Muscle of arm (tissue), 12 donors: ENCODE data around the gene C1R. TPM values are rescaled to one million over a fixed set of nuclear protein-coding genes. Genes with fewer than 3 reads are reported as not detected.
"Not testable (repeated sequence)": the region's sequence is repeated elsewhere in the genome, so short reads cannot be mapped to it uniquely, and the experiment has no call there.

Experiments
- DNase-seq: peaks from one replicate; pipeline ENCODE4 v3.0.0-alpha.2; 2013
- polyA plus RNA-seq, 12 donors: library from polyadenylated mRNA; unstranded; fragments of 120-200 nt; gene quantifications; one replicate each; pipeline ENCODE4 v1.2.1, GENCODE V29; 2013; ENCODE audit not compliant: insufficient read length in 12 of 12

Gene C1R
- polyA plus RNA-seq, 12 donors = 71.8 to 139 (median 79.7) TPM; not detected in 1

DNA sequence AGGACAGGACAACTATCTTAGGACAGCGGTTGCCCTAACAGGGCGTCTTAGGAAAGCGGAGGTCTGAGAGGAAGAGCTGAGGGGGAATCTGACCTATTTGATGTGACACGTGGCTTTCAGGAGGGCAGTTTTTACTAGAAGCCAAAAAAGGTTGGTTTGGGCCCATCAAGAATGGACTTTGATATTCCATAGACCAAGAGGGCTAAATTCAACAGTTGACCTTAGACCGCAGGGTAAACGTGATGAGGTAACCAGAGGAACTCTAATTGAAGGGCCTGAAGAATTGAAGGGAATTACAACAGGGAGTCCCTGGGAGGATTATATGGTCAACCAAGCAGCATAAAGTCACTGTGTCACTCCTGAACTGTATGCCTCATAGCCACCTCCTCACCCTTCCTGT lies 20.2 kb downstream of the C1R start:
- DNase-seq = no peak

DNA sequence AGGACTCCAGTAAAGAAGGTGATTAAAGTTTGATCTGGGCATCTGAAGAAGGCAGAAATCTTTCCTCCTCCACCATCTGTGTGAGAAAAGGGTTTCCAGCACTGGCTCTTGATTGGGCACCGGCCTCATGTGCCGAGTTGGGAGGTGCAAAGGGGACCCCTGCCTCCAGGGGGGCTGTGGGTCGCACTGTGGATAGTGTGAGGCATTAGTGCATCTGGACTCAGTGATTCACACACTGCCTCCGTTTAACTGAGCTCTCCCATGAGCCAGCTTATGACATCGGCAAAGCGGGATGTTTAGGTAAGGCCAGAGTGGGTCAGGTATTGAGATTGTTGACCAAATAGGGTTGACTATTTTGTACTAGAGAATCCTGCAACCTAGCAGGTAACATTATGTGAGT lies 22.9 kb downstream of the C1R start:
- no peak for DNase-seq

DNA sequence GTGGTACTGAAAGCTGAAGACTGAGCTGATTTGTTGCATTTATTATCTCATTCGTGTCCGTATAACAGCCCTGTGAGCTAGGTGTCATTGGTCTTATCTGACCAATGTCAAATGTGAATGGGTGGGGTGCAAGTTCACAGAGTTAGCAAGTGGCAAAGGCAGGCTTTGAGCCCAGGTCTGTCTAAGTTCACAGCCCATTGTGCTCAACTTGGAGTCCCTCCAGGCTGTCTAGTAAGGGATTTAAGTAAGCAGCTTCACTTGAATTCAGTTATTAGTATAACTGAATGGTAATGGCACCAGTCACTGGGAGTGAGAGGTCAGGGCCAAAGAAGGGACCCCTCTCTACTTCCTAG lies 23.3 kb downstream of the C1R start:
- no peak for DNase-seq

DNA sequence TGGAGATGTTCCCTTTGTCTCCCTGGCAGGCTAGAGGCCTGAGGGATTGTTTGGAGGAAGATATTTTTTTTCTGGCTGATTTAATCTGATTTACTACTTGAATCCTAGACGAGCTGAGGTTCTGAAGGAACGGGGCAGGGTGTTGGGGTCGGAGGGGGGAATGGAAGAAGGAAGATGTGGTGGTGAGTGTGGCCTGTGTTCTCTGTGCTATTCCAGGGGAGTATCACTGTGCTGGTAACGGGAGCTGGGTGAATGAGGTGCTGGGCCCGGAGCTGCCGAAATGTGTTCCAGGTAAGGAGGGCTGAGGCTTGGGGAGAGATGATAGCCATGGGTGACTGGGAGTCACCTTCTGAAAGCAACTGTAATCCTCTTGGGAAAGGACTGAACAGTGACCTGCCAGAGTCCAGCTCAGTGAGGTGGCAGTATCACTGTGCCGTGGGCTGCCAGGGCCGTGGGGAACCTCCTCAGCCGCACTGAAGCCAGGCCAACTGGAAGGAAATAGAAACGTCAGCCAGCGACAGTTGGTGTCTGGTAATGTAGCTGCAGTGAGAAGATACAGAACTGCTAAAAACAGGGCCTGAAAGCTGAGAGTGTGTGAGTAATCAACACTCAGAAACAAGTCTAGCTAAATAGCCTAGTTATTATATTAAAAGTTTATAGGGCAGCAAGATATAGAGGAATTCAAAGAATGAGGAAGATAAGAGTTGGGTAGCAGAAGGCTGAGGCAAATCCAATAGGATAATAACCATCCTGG lies 23.8 kb downstream of the C1R start:
- no peak for DNase-seq

DNA sequence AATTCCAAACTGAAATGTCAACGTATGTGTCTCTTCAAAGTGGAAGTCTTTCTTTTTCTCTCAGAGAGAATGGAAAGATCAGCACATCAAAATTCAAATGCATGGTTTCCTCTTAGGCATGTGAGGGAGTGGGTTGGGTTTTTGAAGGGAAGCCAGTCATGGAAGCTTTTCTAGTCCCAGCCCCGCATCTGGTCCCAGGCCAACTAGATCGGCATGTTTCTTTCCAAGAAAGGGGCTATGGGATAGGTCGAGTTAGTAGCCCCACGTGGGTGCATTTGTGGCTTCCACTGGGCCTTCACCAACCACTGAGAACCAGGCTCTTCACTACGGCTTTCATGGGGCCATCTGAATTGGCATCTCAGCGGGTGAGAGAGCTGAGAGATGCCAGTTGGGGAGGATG lies 25.1 kb downstream of the C1R start:
- no peak for DNase-seq

GRCh38 chr12:7066596-7066995 lies 25.6 kb downstream of the C1R start:
- no peak for DNase-seq

GRCh38 chr12:7065073-7065623 lies 27.1 kb downstream of the C1R start:
- no peak for DNase-seq

DNA sequence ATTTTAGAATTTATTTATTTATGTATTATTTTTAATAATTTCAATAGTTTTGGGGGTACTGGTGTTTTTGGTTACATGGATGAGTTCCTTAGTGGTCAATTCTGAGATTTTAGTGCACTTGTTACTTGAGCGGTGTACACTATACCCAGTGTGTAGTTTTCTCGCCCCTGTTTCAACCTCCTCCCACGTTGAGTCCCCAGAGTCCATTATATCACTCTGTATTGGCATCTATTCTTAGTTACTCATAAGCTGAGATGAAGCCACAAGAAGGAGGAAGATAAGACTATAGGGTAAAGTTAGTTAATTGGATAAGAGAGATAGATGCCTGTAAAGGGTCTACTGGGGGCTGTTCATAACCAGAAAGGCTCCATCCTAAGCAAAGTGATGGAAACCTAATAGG lies 27.7 kb downstream of the C1R start:
- DNase-seq = no peak

- DNase-seq = no peak
These were observed 30.6 kb downstream of the C1R start for GRCh38 chr12:7061596-7061995.

GRCh38 chr12:7061138-7061537 lies 31.1 kb downstream of the C1R start:
- DNase-seq = no peak

- peak; percentile 92 for DNase-seq
These were observed 31.8 kb downstream of the C1R start, which contains the start of gene C1S for GRCh38 chr12:7060353-7060954. C1S (plus strand) TSS chr12:7060718; CDS start chr12:7061913, 1,195 bp downstream.

DNA sequence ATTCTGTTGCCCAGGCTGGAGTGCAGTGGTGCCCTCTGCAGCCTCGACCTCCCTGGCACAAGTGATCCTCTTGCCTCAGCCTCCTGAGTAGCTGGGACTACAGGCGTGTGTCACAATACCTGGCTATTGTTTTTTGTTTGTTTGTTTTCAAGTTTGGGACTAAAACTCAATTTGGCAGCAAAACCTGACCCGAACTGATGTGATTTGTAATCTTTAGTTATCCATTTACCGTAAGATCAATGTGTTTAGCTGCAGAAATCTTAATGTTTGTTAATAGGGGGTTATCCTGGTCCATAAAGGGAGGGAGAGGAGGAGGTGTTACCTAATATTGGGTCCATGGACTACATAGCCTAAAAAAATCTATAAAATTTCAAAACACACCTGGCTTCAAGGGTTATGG lies 32.5 kb downstream of the C1R start:
- DNase-seq = no peak

- no peak for DNase-seq
These were observed 33.3 kb downstream of the C1R start for GRCh38 chr12:7058850-7059395.

DNA sequence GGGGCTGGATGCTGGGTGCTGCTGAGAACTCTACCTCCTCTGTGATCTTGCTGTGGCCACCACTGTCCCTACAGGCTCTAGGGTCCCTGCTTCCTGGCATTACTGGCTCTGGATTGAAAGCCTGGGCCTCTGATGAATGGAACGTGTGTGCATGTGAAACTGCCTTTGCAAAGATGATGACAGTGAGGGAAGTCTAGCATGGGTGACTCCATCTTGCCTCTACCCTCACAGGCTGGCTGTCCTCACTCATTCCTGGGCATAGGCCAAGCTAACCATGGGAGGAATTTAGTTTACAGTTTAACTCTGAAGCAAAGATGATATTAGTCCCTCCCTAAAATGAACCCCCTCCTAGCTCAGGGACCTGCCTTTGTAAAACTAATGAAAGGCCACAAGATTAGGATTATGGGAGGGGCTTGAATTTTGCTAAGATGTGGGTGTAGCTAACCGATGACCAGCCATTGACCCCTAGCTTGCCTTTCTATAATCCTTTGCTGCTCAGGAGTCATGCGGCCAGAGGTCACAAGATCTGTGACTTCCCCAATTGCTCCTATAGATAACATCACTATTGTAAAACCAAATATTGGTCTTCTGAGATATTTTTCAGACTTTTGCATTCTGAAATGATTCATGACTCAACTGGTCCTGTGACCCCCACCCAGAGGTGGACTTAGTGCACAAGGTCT lies 33.9 kb downstream of the C1R start:
- DNase-seq = no peak

GRCh38 chr12:7055736-7056135 lies 36.5 kb downstream of the C1R start:
- DNase-seq = not testable (repeated sequence)

GRCh38 chr12:7054925-7055324 lies 37.3 kb downstream of the C1R start:
- DNase-seq = no peak

DNA sequence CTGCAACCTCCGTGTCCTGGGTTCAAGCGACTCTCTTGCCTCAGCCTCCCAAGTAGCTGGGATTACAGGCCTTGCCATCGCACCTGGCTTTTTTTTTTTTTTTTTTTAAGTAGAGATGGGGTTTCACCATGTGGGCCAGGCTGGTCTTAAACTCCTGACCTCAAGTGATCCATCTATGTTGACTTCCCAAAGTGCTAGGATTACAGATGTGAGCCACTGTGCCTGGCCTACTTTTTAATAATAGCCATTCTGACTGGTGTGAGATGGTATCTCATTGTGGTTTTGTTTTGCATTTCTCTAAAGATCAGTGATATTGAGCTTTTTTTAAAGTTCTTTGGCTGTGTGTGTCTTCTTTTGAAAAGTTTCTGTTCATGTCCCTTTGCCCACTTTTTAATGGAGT lies 42.3 kb downstream of the C1R start:
- DNase-seq = not testable (repeated sequence)

DNA sequence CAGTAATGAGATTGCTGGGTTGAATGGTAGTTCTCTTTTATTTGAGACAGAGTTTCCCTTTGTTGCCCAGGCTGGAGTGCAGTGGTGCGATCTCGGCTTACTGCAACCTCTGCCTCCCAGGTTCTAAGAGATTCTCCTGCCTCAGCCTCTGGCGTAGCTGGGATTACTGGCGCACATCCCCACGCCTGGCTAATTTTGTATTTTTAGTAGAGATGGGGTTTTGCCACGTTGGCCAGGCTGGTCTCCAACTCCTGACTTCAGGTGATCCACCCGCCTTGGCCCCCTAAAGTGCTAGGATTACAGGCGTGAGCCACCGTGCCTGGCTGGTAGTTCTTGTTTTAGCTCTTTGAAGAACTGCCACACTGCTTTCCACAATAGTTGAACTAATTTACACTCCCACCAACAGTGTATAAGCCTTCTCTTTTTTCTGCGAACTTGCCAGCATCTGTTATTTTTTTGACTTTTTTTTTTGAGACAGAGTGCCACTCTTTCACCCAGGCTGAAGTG lies 42.7 kb downstream of the C1R start:
- not testable (repeated sequence) for DNase-seq

- DNase-seq = no peak
These were observed 44.9 kb downstream of the C1R start for GRCh38 chr12:7047306-7047705.

DNA sequence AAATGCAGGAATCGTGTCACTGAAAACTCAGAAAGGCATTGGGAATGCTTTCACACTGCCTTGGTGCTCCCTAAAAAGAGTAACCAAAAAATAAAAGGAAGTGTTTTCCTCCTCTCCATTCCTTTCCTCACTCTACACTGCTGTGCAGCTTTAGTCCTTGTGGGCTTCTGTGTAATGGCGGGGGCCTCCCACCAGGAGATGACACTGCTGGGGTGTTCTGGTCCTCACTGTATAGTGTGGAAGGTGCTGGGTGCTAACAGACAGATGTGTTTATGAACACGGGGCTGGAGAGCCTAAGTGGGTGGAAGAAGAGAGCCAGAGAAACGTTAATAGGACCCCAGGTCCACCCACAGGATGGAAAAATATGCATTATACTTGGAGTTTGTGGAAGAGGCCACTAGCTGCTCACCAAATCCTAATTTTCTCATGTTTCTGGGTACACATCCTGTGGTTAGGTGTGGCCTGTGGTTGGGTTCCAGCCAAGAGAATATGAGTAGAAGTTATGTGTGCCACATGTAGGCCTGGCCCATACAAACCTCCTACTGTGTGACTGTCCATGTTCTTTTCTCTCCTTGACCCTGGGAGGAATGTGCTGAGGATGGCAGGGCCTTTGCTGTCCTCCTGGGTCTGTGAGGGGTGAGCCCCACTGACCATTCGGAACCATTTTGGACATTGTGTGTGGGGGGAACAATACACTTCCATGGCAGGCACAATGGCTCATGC lies 45.7 kb downstream of the C1R start:
- DNase-seq = no peak

- no peak for DNase-seq
These were observed 46.3 kb downstream of the C1R start for GRCh38 chr12:7045913-7046312.

GRCh38 chr12:7042842-7043241 lies 49.4 kb downstream of the C1R start:
- no peak for DNase-seq
